GM23248 (cell line): ENCODE data around the gene MGAT5.

ENCODE experiments used
- EZH2 ChIP-seq: fragments of 200-600 bp; sonication (generic); IDR thresholded peaks from 2 replicates; pipeline ENCODE4 v1.6.1; 2018; ENCODE audit warnings: antibody characterized with exemption, mild to moderate bottlenecking; ENCODE audit not compliant: insufficient read depth, poor library complexity, severe bottlenecking
- EZH2phosphoT487 ChIP-seq: fragments of 200-600 bp; sonication (generic); IDR thresholded peaks from 2 replicates; pipeline ENCODE4 v1.6.1; 2018; ENCODE audit warnings: antibody characterized with exemption, moderate library complexity, mild to moderate bottlenecking, low read depth; ENCODE audit not compliant: insufficient read depth

DNA sequence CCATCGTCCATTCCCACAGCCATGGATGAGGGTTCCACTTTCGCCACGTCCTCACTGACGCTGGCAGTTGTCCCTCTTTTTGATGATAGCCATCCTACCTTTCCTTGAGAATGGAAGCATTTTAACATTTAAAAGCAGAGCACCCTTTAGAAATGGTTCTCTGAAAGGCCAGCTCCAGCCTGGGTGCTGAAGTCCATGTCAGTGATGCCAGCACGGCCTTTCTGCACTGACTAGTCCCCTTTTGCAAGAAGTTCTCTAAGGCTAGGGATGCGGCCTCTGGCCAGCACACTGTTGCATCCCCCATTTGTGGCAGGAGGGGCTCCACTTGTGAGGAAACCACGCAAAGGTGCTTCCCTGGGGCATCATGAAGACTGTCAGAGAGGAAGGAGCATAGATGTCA is 203.5 kb downstream of the MGAT5 start:
- TF ChIP-seq EZH2phosphoT487 (no peak), EZH2 (no peak)
